IPS-20b (cell line): ENCODE data around the gene DDHD1.
A peak's percentile ranks its signal among the peaks of the same experiment; 100 is the strongest.
"Not testable (repeated sequence)": the region's sequence is repeated elsewhere in the genome, so short reads cannot be mapped to it uniquely, and the experiment has no call there.

Experiments
- H3K27ac ChIP-seq: one replicate; pipeline ENCODE4 v1.5.1; 2013; ENCODE audit warnings: low read length
- H3K27me3 ChIP-seq: 2 replicates; pipeline ENCODE4 v1.6.1; 2013; ENCODE audit warnings: mild to moderate bottlenecking, low read length, inconsistent platforms; ENCODE audit not compliant: insufficient read depth
- H3K36me3 ChIP-seq: 2 replicates; pipeline ENCODE4 v1.6.1; 2013; ENCODE audit warnings: low read depth, mild to moderate bottlenecking, inconsistent platforms, low read length, moderate library complexity; ENCODE audit not compliant: insufficient read depth
- H3K4me1 ChIP-seq: 2 replicates; pipeline ENCODE4 v1.6.1; 2013; ENCODE audit warnings: mild to moderate bottlenecking, control low read depth, inconsistent platforms, low read length, moderate library complexity; ENCODE audit not compliant: insufficient read depth
- H3K4me3 ChIP-seq: 2 replicates; pipeline ENCODE4 v1.5.1; 2013; ENCODE audit warnings: mild to moderate bottlenecking, low read length, inconsistent platforms
- H3K9ac ChIP-seq: 2 replicates; pipeline ENCODE4 v1.6.1; 2013; ENCODE audit warnings: low read depth, mild to moderate bottlenecking, inconsistent platforms, low read length, moderate library complexity
- H3K9me3 ChIP-seq: 2 replicates; pipeline ENCODE4 v1.6.1; 2013; ENCODE audit warnings: mild to moderate bottlenecking, low read depth, low read length, inconsistent platforms; ENCODE audit not compliant: insufficient read depth

The DDHD1 gene

GRCh38 chr14:53151523-53152183, 1.5 kb downstream of the DDHD1 start:
- no peaks in the 10 kb centered on the region for H3K9me3 ChIP-seq
- peak overlapping the region; percentile 74; the same call in 1 of the 2 replicates for H3K9ac ChIP-seq
- H3K36me3 ChIP-seq = no peaks in the 10 kb centered on the region
- peak overlapping the region; percentile 87 for H3K4me3 ChIP-seq
- peaks cover 15% of the 10 kb centered on the region; the same call in 1 of the 2 replicates for H3K4me1 ChIP-seq
- no peak overlapping the region for H3K27ac ChIP-seq
- H3K27me3 ChIP-seq = peaks cover 14% of the 10 kb centered on the region; the same call in 1 of the 2 replicates

DNA sequence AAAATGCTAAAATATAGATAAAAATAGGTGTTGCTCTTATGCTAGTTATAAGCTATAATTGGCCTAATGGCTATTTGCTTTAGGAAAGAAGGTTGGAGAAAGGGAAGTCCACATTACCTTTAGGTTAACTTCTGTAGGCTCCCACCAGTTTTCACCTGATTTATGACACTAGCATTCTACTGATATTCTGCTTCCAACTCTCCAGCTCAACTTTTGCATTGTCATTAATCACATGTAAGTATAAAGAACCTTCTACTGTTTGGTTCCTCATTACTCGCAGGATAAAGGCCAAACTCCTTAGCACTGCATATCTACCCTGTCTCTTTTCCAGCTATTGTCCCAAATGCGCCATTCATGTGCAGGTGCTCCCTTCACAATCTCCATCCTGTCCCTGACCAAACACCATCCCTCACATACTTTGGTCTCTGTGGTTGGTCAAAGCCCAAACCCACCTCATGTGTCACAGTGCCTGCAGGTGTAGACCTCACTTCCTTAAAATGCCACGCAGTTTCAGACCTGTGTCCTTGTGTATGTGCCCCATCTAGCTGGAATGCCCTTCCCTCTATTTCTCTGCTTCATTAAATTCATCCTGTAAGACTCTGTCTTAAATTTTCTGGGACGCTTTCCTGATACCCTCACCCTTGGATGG, 3.3 kb downstream of the DDHD1 start:
- peaks cover 14% of the 10 kb centered on the region; the same call in 1 of the 2 replicates for H3K27me3 ChIP-seq
- H3K4me1 ChIP-seq = peaks cover 15% of the 10 kb centered on the region; the same call in 1 of the 2 replicates
- H3K9ac ChIP-seq = no peak overlapping the region
- H3K27ac ChIP-seq = no peak overlapping the region
- H3K9me3 ChIP-seq = no peaks in the 10 kb centered on the region
- H3K36me3 ChIP-seq = no peaks in the 10 kb centered on the region
- H3K4me3 ChIP-seq = peak overlapping the region; percentile 87; the same call in 1 of the 2 replicates

- H3K27ac ChIP-seq = no peak overlapping the region
- no peaks in the 10 kb centered on the region for H3K36me3 ChIP-seq
- no peaks in the 10 kb centered on the region for H3K9me3 ChIP-seq
- H3K4me1 ChIP-seq = peaks cover 12% of the 10 kb centered on the region; the same call in 1 of the 2 replicates
- H3K4me3 ChIP-seq = no peak overlapping the region
- H3K9ac ChIP-seq = no peak overlapping the region
- H3K27me3 ChIP-seq = peaks cover 14% of the 10 kb centered on the region; the same call in 1 of the 2 replicates
Observed at GRCh38 chr14:53148671-53149070, 4.5 kb downstream of the DDHD1 start.

- H3K9me3 ChIP-seq = no peaks in the 10 kb centered on the region; the same call in 1 of the 2 replicates
- peaks cover 14% of the 10 kb centered on the region; the same call in 1 of the 2 replicates for H3K27me3 ChIP-seq
- no peak overlapping the region for H3K27ac ChIP-seq
- H3K36me3 ChIP-seq = no peaks in the 10 kb centered on the region
- peaks cover 9% of the 10 kb centered on the region; the same call in 1 of the 2 replicates for H3K4me1 ChIP-seq
- H3K4me3 ChIP-seq = no peak overlapping the region
- H3K9ac ChIP-seq = no peak overlapping the region
Observed at GRCh38 chr14:53147893-53148292, 5.2 kb downstream of the DDHD1 start.

- Histone ChIP-seq H3K4me1 (peaks cover 14% of the 10 kb centered on the region; the same call in 1 of the 2 replicates), H3K36me3 (no peaks in the 10 kb centered on the region), H3K27me3 (peaks cover 13% of the 10 kb centered on the region; the same call in 1 of the 2 replicates), H3K4me3 (no peak overlapping the region), H3K27ac (no peak overlapping the region), H3K9me3 (no peaks in the 10 kb centered on the region; the same call in 1 of the 2 replicates), H3K9ac (no peak overlapping the region)
Observed at GRCh38 chr14:53147208-53147607, 5.9 kb downstream of the DDHD1 start.

DNA sequence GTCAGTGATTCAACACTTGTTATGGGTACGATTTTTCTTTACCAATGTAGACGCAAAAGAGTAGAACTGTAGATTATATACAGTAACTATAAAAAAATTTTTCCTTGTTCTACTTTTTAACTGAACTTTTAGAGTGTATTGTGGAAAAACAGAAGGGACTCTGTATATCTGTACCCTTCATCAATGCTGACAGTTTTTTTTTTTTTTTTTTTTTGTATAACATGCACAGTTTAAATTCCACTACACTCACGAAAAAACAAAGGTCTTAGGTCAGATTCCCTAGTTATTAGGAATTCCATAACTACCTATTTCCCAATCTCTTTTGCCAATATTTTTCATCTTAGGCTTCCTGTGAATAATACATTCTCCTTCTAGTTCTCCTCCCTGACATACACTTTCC, 6.4 kb downstream of the DDHD1 start:
- Histone ChIP-seq H3K9ac (no peak overlapping the region), H3K4me3 (no peak overlapping the region), H3K4me1 (peaks cover 14% of the 10 kb centered on the region; the same call in 1 of the 2 replicates), H3K36me3 (no peaks in the 10 kb centered on the region), H3K27ac (no peak overlapping the region), H3K27me3 (peaks cover 9% of the 10 kb centered on the region; the same call in 1 of the 2 replicates), H3K9me3 (no peaks in the 10 kb centered on the region; the same call in 1 of the 2 replicates)

- H3K27ac ChIP-seq = no peak overlapping the region
- no peak overlapping the region for H3K9ac ChIP-seq
- H3K4me3 ChIP-seq = no peak overlapping the region
- H3K4me1 ChIP-seq = peaks cover 5% of the 10 kb centered on the region; the same call in 1 of the 2 replicates
- H3K9me3 ChIP-seq = peaks cover 17% of the 10 kb centered on the region
- H3K36me3 ChIP-seq = no peaks in the 10 kb centered on the region
- H3K27me3 ChIP-seq = no peaks in the 10 kb centered on the region
Observed at GRCh38 chr14:53144244-53144643, 8.9 kb downstream of the DDHD1 start.

DNA sequence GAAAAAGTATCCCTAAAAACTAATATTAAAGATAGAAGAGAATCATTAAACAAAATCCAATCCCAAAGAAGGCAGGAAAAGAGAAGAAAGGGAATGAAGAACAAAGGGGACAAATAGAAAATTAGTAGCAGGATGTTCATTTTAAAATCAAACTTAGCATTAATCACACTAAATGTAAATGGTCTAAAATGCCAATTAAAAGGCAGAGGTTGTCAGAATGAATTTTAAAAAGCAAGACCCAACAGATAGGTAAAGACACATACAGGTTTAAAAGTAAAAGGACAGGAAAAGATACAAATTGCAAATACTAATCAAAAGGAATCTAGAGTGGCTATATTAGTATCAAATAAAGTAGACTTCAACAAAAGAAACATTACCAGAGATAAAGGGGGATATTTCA, 12.5 kb downstream of the DDHD1 start:
- Histone ChIP-seq H3K4me3 (no peak overlapping the region), H3K9ac (no peak overlapping the region), H3K27me3 (no peaks in the 10 kb centered on the region), H3K4me1 (peaks cover 5% of the 10 kb centered on the region; the same call in 1 of the 2 replicates), H3K27ac (no peak overlapping the region), H3K36me3 (no peaks in the 10 kb centered on the region), H3K9me3 (peaks cover 17% of the 10 kb centered on the region)

DNA sequence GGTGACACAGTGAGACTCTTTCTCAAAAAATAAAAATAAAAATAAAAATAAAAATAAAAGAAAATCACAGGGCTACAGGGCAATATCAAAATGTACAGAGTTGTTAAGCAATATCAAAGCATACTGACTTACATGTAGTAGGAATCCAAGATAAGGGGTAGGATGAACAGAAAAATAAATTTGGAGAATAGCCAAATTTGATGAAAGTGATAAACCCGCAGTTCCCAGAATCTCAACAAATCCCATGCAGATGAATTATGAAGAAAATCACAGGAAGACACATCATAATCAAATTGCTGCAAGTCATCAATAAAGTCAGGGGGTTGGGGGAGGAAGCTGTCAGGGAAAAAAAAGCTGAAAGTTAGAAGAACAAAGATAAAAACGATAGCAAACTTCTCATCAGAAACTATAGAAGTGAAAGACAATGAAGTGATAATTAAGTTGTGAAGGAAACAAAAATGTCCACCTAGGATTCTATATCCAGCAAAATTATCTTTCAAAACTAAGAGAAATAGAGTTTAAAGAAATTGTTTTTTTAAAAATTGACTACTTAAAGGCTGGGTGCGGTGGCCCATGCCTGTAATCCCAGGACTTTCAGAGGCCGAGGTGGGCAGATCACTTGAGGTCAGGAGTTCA, 15.4 kb downstream of the DDHD1 start:
- H3K36me3 ChIP-seq = no peaks in the 10 kb centered on the region

GRCh38 chr14:53130491-53130890, 22.6 kb downstream of the DDHD1 start:
- not testable (repeated sequence) for H3K36me3 ChIP-seq, H3K9me3 ChIP-seq, H3K4me1 ChIP-seq, H3K4me3 ChIP-seq, H3K27ac ChIP-seq, H3K9ac ChIP-seq, H3K27me3 ChIP-seq

More for the DNA sequence above, 15.4 kb downstream of the DDHD1 start:
- Histone ChIP-seq H3K4me3 (no peak overlapping the region), H3K27ac (no peak overlapping the region), H3K9me3 (peaks cover 17% of the 10 kb centered on the region), H3K27me3 (no peaks in the 10 kb centered on the region), H3K4me1 (peaks cover 4% of the 10 kb centered on the region; the same call in 1 of the 2 replicates), H3K9ac (no peak overlapping the region)

DNA sequence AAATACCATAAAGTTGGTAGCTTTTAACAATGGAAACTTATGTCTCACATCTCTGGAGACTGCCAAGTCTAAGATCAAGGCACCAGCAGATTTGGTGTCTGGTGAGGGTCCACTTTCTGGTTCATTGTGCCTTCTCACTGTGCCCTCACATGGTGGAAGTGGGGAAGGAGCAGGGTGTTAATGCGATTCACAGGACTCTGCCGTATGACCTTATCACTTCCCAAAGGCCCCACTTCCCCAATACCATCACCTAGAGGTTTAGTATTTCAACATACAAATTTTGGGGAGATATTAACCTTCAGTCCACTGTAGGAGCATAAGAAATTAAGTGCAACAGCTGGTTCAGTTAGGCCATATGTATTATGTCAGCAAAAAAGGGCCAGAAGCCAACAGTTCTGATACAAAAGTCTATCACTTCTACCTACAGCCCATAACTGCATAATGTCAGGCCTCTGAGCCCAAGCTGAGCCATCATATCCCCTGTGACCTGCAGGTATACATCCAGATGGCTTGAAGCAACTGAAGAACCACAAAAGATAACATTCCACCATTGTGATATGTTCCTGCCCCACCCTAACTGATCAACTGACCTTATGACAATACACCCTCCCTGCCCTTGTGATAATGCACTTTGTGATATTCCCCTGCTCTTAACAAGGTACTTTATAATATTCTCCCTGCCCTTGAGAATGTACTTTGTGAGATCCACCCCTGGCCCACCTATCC, 24.7 kb downstream of the DDHD1 start:
- H3K9me3 ChIP-seq = no peaks in the 10 kb centered on the region

More for the DNA sequence above, 24.7 kb downstream of the DDHD1 start:
- Histone ChIP-seq H3K27me3 (no peaks in the 10 kb centered on the region), H3K9ac (no peak overlapping the region), H3K4me1 (no peaks in the 10 kb centered on the region), H3K4me3 (no peak overlapping the region), H3K36me3 (no peaks in the 10 kb centered on the region), H3K27ac (no peak overlapping the region)
